Activated naive CD8-positive, alpha-beta T cell treated with anti-CD3 and anti-CD28 coated beads for 36 hours (primary cell): ENCODE measurements around the gene UBE2G2. TPM values are rescaled to one million over a fixed set of nuclear protein-coding genes. Genes with fewer than 3 reads are reported as not detected.
A peak's percentile ranks its signal among the peaks of the same experiment; 100 is the strongest.

Source experiments
- DNase-seq: peaks from one replicate; pipeline ENCODE4 v3.0.0; 2021
- H3K27ac Mint-ChIP-seq: one replicate; pipeline ENCODE4 v1.8.0; 2022; ENCODE audit warnings: mild to moderate bottlenecking, moderate library complexity, mixed read lengths
- H3K27me3 Mint-ChIP-seq: one replicate; pipeline ENCODE4 v1.8.0; 2022; ENCODE audit warnings: mild to moderate bottlenecking, mixed read lengths
- H3K36me3 Mint-ChIP-seq: one replicate; pipeline ENCODE4 v1.8.0; 2021; ENCODE audit warnings: mild to moderate bottlenecking, mixed read lengths
- H3K4me1 Mint-ChIP-seq: one replicate; pipeline ENCODE4 v1.8.0; 2021; ENCODE audit warnings: mixed read lengths
- H3K4me3 Mint-ChIP-seq: one replicate; pipeline ENCODE4 v1.8.0; 2022; ENCODE audit warnings: mild to moderate bottlenecking, moderate library complexity, mixed read lengths
- H3K9me3 Mint-ChIP-seq: one replicate; pipeline ENCODE4 v1.8.0; 2022; ENCODE audit warnings: mixed read lengths
- total RNA-seq, 2 experiments: library from RNA; stranded (reverse); gene quantifications; one replicate each; pipeline ENCODE4 v1.2.3, GENCODE V29; 2021

UBE2G2 gene
- total RNA-seq, 2 experiments from 2014 or later: 115 to 124 TPM

DNA sequence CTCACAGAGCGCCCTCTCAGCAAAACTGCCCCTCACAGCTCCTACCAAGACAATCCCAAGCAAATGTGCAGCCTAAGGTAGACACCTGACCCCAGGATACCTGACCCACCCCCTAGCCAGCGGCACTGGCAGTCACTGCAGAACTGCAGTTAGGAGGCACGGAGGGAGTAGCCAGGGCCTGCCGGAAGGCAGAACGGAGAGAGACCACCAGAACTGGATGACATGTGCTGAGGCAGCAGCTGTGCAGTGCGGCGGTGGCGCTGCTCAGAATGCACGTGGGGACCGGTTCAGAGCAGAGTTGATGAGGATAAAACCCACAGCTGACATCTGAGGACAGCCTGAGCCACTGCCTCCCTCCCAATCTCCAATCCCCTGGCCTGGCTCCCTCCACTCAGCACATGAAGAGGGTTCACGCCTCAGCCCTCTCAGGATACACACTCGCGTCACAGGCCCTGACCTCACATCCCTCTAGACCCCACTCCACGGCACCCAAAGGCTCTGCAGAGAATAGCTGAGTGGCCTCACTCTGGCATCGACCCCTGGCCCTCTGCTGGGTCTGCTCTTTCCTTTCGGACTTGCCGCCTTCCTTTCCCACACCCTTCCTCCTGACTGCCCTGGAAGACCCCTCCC lies 29.6 kb downstream of the UBE2G2 start:
- Mint-ChIP-seq H3K4me1 (peaks cover 3% of the 10 kb centered on the region), H3K27ac (no peak overlapping the region), H3K36me3 (peaks cover 20% of the 10 kb centered on the region), H3K27me3 (no peaks in the 10 kb centered on the region), H3K9me3 (no peaks in the 10 kb centered on the region), H3K4me3 (peak overlapping the region; percentile 16)
- no peak for DNase-seq

DNA sequence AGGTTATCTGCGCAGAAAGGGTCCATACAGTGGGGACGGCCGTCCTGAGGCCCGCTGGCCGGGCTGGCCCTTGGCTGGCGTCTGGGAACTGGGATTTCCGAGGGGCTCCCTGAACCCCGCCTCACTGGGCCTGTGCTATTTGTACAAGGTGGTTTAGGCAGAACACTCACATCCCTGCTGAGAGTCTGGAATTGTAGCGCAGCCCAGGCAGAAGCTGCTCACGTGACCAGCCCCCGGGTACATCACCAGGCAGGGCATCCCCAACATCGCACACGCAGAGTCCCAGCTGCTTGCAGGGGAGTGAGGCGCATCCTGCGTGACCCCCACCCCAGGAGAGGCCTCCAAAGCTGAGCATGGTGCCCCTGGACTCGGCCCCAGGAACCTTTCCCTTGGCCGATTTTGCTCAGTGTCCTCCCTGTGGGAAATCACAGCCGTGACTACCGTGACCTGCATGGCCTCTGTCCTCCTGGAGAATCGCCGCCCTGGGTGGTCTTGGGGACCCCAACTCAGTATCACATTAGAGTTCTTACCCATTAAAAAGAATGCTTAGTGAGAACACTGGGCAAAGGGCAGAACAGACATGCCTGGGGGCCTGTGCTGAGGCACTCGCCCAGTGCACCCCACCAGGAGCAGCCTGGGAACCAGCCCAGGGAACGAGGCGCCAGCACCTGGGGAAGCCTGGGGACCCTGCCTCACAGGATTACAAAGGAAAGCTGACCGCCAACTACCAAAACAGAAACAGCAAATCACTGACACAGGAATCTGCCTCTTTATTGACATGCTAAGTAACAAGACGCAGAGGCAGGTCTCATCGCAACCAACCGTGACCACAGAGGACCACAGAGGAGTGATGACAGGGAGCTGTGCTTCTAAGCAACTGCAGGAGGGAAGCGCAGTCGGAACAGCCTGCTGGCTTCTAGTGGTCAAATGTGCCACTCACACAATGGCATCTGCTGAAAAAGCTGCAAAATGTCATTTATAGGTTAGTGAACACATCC lies 33.5 kb downstream of the UBE2G2 start:
- no peak overlapping the region for H3K4me3 Mint-ChIP-seq
- H3K27me3 Mint-ChIP-seq: no peaks in the 10 kb centered on the region
- no peaks in the 10 kb centered on the region for H3K9me3 Mint-ChIP-seq
- H3K4me1 Mint-ChIP-seq: peaks cover 18% of the 10 kb centered on the region
- DNase-seq: no peak
- no peak overlapping the region for H3K27ac Mint-ChIP-seq
- H3K36me3 Mint-ChIP-seq: peaks cover 11% of the 10 kb centered on the region

DNA sequence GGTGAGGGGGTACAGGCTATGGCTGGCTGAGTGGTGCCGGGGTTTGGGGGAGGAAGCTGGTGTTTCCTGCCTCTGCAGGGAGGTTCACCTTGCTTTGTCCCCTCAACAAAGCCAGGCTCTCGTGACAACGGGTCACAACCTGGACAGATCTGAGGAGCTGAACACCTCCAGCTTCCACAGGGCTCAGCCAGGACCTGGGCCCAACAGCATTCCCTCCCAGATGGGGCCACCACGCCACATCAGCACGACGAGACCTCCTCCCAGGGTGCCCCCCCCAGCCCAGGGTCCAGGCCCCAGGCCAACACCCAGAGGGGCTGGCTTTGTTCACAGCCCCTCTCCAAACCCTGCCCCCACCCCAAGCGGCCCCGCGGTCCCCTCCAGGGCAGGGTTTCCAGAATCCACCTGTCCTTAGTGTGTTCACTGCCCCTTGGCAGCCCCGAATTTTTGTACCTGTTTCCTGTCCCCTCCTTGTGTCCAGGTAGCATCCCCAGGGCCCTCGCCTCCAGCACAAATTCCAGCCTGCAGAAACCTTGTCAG lies 34.7 kb downstream of the UBE2G2 start:
- DNase-seq: no peak
- Mint-ChIP-seq H3K36me3 (peaks cover 10% of the 10 kb centered on the region), H3K4me3 (no peak overlapping the region), H3K27me3 (no peaks in the 10 kb centered on the region), H3K27ac (no peak overlapping the region), H3K4me1 (peaks cover 18% of the 10 kb centered on the region), H3K9me3 (no peaks in the 10 kb centered on the region)

DNA sequence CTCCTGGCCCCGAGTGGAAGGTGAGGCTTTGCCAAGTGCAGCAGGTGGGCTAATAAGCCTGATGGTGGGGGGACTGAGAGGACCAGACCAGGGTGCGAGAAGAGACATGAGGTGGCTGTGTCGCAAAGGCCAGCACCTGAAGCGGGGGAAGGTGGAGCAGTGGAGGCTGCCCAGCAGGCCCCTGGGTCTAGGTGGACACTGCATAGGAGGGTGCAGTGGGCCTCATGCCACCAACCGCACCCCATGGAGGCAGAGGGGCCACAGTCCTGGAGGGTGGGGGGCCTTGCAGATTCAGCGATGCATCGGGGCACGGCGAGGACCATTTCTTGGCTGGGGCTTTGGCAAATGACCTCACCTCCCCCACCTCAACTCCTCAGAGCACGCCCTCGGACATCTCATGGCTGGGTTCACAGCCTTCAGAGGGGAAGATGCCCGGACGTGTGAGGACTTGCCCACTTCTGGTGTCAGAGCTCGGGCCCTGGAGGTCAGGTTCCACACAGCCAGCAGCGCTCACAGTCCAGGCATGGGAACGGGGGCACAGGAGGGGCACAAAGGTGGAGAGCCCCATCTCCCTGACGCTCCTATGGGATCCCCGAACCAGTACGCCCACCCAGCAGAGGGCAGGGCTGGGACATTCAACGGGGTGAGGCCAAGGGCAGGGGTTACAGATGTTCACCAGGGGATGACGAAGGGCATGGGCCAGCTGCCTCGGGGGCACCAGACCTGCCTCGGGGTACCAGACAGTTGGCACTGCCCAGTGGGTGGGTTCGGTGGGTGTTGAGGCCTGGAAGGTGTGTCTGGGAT lies 35.4 kb downstream of the UBE2G2 start:
- H3K27ac Mint-ChIP-seq: peak overlapping the region; percentile 65
- H3K4me3 Mint-ChIP-seq: no peak overlapping the region
- DNase-seq: no peak
- H3K9me3 Mint-ChIP-seq: no peaks in the 10 kb centered on the region
- peaks cover 18% of the 10 kb centered on the region for H3K4me1 Mint-ChIP-seq
- peaks cover 8% of the 10 kb centered on the region for H3K36me3 Mint-ChIP-seq
- H3K27me3 Mint-ChIP-seq: no peaks in the 10 kb centered on the region

DNA sequence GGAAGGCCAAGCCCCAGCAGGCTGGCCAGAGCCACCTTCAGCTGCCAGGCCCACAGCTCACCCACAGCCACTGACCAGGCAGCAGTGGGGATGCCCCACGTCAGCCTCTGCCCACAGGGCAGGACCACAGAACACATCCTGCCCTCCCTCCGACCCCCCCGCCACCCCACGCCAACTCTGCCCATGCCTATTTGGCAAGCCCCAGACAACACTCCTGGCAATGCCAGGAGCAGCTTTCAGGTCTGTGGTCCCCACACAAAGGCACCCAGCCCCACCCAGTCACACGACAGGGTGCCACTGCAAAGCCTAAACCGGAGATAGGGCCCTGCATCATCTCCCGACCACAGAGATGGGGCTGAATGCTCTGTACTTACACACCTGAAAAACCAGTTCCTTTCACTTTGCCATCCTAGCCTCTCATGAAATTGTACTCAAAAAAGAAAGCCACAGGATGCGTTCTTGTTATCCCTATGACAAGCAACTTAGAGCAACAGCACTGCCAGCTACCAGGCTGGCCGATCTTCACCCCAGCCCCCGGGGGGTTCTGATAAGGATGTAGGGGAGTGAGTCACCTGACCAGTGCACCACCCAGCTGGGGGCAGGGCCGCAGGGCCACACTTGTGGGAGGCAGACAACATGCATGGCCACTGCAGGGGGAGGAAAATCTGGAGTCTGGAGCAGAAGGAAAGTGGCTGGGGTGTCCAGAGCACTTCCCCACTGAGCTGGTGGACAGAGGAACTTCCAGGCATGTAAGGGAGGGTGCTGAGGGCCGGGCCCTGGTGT lies 36.2 kb downstream of the UBE2G2 start:
- DNase-seq: peak; percentile 32
- Mint-ChIP-seq H3K4me3 (peak overlapping the region; percentile 25), H3K27me3 (no peaks in the 10 kb centered on the region), H3K4me1 (peaks cover 18% of the 10 kb centered on the region), H3K9me3 (no peaks in the 10 kb centered on the region), H3K27ac (peak overlapping the region; percentile 65), H3K36me3 (peaks cover 8% of the 10 kb centered on the region)

DNA sequence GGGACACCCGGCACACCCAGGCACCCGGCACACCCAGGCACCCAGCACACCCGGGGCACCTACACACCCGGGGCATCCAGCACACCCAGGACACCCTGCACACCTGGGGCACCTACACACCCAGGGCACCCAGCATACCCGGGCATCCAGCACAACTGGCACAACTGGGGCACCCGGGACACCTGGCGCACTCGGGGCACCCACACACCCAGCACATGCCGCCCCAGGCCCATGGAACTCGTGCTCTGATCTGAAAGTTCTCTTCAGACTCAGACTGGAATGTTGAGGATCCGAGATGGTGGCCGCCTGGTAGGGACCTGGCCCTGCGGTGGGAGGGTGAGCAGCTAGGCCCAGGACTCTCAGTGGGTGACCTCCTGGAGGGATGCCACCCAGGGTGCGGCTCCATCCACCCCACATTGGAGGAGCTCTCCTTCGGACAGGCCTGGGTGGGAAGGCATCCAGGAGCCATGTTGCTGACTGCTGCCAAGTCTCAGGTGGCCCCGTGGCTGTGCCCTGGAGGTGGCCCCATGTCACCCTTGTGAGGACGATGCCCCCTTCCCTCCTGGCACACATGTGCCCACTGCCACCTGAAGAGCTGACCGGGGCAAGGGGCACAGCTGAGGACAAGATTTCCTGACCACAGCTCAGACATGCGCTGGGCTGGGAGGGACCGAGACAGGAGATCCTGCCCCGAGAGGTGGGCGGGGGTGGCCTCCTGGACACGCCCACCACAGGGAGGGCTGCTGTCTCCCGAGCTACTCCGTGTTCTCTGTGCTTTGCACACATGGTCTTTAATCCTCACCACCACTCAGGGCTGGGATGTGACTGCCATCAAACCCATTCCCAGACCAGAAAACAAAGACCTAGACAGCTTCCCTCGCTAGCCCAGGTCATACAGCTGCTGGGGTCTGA lies 37.0 kb downstream of the UBE2G2 start:
- Mint-ChIP-seq H3K4me3 (no peak overlapping the region), H3K9me3 (no peaks in the 10 kb centered on the region), H3K27me3 (no peaks in the 10 kb centered on the region), H3K36me3 (peaks cover 8% of the 10 kb centered on the region), H3K27ac (no peak overlapping the region), H3K4me1 (peaks cover 18% of the 10 kb centered on the region)
- DNase-seq: no peak

DNA sequence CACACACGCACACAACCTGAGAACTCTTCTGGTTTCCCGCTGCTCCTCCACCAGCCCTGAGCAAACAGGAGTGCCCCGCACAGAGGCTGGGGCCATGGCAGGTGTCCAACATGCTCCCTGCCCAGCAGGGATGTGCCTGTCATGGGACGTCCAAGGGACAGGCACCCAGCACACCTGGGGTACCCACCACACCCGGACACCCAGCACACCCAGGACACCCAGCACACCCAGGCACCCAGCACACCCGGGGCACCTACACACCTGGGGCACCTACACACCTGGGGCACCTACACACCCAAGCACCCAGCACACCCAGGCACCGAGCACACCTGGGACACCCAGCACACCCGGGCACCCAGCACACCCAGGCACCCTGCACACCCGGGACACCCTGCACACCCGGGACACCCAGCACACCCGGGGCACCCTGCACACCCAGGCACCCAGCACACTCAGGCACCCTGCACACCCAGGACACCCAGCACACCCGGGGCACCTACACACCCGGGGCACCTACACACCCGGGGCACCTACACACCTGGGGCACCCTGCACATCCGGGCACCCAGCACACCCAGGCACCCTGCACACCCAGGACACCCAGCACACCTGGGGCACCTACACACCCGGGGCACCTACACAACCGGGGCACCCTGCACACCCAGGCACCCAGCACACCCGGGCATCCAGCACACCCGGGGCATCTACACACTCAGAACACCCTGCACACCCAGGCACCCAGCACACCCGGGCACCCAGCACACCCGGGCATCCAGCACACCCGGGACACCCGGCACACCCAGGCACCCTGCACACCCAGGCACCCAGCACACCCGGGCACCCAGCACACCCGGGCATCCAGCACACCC lies 37.9 kb downstream of the UBE2G2 start:
- no peak overlapping the region for H3K4me3 Mint-ChIP-seq
- peaks cover 4% of the 10 kb centered on the region for H3K36me3 Mint-ChIP-seq
- no peaks in the 10 kb centered on the region for H3K27me3 Mint-ChIP-seq
- H3K9me3 Mint-ChIP-seq: no peaks in the 10 kb centered on the region
- H3K4me1 Mint-ChIP-seq: peaks cover 18% of the 10 kb centered on the region
- DNase-seq: no peak
- no peak overlapping the region for H3K27ac Mint-ChIP-seq

DNA sequence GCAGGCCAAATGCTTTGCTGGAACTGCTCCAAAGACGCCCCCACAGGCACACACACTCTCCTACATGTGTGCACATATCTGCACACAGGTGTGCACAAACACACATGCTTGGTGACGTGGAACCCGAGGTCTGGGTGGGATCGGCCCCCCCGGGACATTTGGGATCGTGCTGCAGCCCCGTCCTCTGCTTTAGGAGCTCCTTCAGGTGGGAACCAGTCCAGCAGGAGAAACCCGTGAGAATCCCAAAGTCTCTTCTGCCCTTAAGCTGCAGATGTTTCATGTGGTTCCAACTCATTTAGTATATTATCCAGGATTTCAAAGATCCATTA lies 38.6 kb downstream of the UBE2G2 start:
- H3K36me3 Mint-ChIP-seq: no peaks in the 10 kb centered on the region
- H3K4me3 Mint-ChIP-seq: no peak overlapping the region
- no peaks in the 10 kb centered on the region for H3K9me3 Mint-ChIP-seq
- H3K27me3 Mint-ChIP-seq: no peaks in the 10 kb centered on the region
- no peak overlapping the region for H3K27ac Mint-ChIP-seq
- DNase-seq: no peak
- H3K4me1 Mint-ChIP-seq: peaks cover 18% of the 10 kb centered on the region

DNA sequence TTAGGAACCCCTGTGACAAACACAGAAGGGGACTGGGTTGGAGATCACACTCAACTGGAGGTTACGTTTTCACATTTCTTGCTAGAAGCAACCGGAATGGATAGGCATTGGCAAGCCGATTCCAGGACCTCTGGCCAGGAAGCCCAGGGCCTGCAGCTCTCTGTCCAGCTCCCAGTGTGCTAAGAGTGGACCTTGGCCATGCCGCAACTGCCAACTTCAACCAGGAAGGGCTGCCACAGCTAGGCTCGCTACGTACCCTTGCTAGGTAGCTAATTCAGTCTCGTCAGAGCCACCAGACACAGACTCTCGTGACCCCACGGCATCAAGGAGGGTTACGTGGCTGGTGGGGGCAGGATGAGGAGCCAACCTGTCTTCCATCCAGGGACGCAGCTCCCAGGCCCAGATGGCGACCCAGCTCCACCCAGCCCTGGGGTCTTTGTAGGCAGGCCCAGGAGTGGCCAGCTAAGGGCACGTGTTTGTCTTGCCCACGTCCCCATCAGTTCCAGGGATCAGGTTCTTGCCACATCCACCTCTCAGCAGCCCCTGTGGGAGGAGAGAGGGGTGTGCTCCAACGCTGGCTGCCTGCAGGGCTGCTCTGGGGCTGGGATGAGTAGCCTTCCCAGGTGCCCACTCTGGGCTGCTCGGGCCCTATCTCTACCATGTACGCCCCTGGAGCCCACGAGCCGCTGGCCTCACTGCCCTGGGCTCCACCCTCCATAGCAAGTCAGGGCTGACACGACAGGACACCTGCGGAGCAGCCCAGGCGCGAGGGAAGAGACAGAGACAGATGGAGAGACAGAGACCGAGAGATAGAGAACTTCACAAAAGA lies 39.2 kb downstream of the UBE2G2 start:
- Mint-ChIP-seq H3K4me3 (no peak overlapping the region), H3K27ac (no peak overlapping the region), H3K9me3 (no peaks in the 10 kb centered on the region), H3K36me3 (no peaks in the 10 kb centered on the region), H3K4me1 (peaks cover 18% of the 10 kb centered on the region), H3K27me3 (no peaks in the 10 kb centered on the region)
- no peak for DNase-seq

DNA sequence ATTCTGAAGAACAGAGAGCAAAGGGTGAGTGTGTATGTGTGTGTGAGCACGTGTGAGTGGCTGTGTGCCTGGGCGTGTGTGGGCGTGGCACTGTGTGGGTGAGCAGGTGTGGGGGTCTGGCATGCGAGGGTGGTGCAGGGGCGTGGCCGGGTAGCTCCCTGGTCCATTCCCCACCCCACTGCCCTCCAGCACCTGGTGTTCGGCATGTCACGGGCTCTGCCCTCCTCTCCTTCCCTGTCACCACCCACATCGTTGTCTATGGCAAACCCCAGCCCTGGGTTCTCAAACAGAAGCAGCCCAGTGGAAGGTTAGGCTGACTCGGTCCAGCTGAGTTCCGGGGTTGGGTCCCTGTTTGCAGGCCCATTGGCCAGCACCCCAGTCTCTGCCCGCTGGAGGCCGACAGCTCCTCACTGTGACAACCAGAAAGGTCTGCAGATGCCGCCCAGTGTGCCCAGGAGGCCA lies 39.8 kb downstream of the UBE2G2 start:
- Mint-ChIP-seq H3K4me3 (no peak overlapping the region), H3K36me3 (no peaks in the 10 kb centered on the region), H3K27me3 (no peaks in the 10 kb centered on the region), H3K9me3 (no peaks in the 10 kb centered on the region), H3K27ac (no peak overlapping the region), H3K4me1 (peaks cover 14% of the 10 kb centered on the region)
- DNase-seq: no peak

DNA sequence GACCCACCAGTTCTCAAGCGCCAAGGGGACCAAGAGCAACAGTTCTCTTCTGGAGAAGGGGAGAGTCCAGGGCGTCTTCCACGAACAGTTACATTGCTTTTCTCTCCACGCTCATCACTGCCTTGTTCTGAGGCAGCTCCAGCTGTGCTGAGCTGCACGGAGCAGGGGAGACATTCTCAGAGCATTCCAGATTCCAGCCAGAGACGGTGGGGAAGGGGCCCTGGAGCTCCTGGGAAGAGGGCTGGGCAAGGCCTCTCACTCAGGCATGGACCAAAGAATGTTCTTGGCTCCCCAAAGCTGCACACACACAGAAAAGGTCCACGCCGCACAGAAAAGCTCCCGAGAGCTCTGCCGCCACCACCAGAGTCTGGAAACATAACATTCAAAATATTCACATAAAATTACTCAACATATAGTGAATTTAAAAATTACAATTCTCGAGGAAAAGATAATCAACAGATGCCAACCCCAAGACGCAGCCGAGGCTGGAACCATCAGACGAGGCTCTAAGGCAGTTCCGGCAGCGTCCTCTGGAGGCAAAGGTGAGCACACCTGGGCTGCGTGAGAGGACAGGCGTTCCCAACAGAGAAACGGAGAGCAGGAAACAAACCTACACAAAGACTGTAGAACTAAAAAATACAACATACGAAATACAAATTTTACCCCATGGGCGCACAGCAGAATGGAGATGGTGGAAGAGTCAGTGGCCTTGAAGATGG lies 40.5 kb downstream of the UBE2G2 start:
- no peaks in the 10 kb centered on the region for H3K9me3 Mint-ChIP-seq
- no peak overlapping the region for H3K27ac Mint-ChIP-seq
- H3K36me3 Mint-ChIP-seq: no peaks in the 10 kb centered on the region
- no peak overlapping the region for H3K4me3 Mint-ChIP-seq
- H3K27me3 Mint-ChIP-seq: no peaks in the 10 kb centered on the region
- DNase-seq: no peak
- peaks cover 11% of the 10 kb centered on the region for H3K4me1 Mint-ChIP-seq

DNA sequence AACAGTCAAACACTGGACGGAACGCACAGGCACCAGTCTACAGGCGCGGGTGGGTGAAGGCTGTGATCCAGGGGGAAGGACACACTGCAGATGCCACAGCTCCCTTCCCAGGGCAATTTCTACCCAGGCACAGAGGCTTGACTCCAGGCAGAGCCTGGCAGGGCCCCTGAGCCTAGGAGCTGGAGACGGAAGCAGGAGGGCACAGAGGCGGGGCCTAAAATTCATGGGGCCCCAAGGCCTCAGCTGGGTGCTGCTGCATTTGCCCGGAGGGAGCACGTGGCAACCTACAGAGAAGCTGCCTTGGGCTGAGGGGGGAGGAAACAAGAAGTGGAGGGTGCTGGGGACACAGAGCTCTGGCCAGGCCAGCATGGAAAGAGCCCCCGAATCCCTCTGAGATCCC lies 41.2 kb downstream of the UBE2G2 start:
- Mint-ChIP-seq H3K4me1 (peaks cover 5% of the 10 kb centered on the region), H3K4me3 (no peak overlapping the region), H3K9me3 (no peaks in the 10 kb centered on the region), H3K36me3 (no peaks in the 10 kb centered on the region), H3K27ac (no peak overlapping the region), H3K27me3 (no peaks in the 10 kb centered on the region)
- no peak for DNase-seq
